Activated CD4-positive, alpha-beta T cell treated with anti-CD3 and anti-CD28 coated beads for 1 hour (primary cell): Measurements from ENCODE around the gene GALNT7.

Experiments used
- DNase-seq: peaks from one replicate; pipeline ENCODE4 v3.0.0-alpha.2; 2020

The GALNT7 gene

DNA sequence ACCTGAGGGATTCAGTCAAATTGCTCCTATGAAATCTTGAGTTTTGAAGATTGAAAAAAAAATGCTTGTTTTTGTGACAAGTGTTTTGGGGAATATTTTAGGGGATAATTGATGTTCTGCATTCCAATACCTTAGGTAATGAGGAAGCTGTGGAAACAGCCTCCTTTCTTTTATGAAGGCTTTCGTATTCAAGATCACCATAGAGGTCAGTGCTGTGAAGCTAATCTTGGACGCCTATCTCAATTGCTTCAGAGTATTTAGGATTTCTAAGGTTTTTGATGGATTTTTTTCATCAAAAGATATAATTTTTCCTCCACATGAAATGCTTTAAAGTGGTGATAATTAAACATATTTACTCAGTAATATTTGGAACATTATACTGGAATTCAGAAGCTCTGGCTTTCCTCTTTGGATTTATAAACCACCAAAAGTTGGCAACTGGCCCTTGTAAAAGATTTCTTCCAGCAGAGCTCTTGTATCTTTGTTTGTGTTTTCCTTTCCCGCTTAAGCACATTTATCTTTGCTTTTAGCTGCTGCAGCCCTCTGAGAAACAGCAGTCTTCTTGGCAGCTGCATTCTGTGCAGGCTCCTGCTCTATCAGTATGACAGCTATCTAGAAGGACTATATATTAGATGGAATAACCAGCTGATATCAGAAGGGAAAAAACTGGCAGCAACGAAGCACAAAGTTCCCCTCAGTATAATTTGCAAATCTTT, 101.9 kb downstream of the GALNT7 start:
- DNase-seq, result no peak

DNA sequence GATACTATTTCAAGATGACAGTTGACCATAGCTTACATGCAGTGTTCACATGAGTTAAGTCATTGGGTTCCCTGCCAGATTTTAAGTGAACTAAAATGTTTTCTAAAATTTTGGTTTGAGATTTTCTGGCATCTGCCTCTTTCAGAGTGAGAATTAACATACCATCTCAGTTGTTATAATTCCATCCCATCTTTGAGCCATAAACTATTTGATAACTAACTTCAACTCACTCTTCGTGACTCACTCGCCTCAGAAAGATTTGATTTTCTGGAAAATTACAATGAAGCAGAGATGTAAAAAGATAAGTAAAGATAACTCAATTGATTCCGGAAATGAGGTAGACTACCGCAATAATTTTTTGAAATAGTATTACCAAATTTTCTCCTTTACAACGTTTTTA, 103.7 kb downstream of the GALNT7 start:
- DNase-seq, result no peak

DNA sequence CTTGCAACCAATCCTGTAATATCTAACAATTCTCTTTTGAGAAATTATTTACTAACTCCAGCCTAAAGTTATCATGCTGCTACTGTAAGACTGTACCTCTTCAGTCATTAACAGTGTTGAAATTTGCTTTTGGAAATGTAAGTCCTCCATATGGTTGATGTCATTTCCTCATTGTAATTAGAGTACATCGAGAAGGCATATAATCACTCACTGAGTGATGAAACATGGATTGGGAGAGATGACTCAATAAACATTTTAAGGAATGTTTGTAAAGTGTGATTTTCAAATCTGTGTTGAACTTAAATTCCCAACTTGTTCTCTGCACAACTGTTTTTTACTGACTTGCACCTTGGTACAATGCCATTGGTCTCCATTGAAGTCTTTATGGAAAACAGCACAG, 104.4 kb downstream of the GALNT7 start:
- DNase-seq, result no peak

DNA sequence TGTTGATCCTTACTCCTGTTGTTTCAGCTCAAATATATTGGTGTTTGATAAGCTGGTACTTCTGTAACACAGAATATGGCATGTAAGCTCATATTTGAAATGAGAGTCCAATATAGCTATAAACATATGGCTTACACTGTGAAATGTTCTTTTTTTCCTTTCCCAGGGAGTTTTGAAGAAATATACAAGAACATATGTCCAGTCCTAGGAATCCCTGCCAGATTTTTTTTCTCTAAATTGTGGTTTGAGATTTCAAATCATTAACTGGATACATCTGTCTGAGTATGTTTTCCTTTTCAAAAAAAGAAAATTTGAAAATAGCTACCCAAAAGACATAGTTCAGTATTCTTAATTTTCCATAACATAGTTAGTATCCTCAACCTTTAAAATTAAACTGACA, 105.3 kb downstream of the GALNT7 start:
- no peak for DNase-seq

DNA sequence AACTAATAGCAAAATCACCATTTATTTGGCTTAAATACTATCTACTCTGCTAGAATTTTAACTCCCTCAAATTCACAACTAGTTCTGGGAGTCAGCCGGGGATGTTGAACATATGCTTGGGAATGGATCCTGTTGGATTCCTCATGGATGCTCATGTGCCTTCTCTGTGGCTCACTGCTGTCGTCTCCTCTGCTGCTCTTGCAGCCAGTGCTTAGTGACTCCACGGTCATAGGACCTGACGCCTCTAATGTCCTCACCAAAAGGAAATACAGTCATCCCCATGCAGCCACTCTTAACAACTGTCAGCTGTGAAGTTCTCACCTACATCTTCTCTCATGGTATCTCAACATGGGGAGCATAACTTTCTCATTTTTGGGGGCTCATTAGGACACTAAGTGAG, 106.1 kb downstream of the GALNT7 start:
- no peak for DNase-seq

GRCh38 chr4:173275150-173275549, 106.5 kb downstream of the GALNT7 start:
- DNase-seq, result no peak

- no peak for DNase-seq
Measured at GRCh38 chr4:173277340-173277739, 108.7 kb downstream of the GALNT7 start.

- no peak for DNase-seq
Measured at GRCh38 chr4:173280998-173281397, 112.4 kb downstream of the GALNT7 start.

DNA sequence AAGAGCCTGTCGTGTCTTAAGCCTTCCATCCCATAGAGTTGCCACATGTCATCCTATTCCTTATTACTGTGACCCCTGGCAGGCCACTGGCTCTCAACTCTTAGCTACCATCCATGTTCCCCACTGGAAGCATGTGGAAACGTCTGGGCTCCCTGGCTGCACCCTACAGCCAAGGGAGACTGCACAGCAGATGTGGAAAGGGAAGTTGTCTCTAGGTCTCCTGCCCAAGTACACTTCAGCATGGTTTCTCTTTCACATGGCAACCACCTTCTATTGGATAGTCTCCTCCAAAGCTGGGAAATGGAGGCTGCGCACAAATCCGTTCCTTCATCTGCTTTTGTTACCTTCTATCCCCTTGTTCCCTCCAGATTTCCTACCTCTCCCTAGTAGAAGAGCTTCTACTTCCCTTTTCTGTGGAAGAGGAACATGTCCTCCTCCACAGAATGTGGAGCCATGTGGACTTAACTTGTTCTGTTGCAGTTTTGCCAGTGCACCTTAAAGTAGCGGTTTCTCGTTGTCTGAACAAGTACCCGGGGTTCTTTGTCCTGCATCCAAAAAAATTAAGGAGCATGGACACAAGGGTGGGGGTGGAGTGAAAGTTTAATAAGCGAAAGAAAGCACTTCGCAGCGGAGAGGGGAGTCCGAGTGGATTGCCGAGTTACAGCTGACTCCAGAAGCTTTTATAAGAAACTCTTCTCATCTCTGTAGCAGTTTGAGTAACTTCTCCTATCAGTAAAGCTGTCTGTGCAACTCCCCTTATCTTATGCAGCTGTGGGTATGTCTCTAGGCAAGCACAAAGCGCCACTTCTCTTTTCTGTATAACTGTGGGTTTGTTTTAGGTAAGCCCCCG, 113.0 kb downstream of the GALNT7 start:
- DNase-seq, result no peak

- DNase-seq, result no peak
Measured at GRCh38 chr4:173282256-173282562, 113.6 kb downstream of the GALNT7 start.

DNA sequence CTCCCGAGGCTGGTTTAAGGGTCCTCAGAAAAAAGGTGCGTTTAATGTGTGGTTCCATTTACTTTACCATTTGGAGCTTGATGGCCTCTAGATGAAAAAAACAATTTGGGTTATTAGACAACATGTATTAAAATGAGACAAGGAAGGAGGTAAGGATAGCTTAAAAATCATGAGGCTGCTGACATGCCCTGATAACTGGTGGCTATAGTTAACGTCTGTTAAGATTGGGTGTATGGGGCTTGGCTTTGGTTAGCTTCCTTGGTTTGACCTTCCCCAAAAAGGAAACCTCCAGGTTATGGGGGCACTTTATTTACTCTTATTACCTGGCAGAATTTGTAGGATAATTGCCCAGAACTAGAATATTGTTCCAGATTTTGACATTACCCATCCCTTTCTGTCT, 114.0 kb downstream of the GALNT7 start:
- DNase-seq, result no peak

GRCh38 chr4:173284463-173284862, 115.9 kb downstream of the GALNT7 start:
- DNase-seq, result no peak

DNA sequence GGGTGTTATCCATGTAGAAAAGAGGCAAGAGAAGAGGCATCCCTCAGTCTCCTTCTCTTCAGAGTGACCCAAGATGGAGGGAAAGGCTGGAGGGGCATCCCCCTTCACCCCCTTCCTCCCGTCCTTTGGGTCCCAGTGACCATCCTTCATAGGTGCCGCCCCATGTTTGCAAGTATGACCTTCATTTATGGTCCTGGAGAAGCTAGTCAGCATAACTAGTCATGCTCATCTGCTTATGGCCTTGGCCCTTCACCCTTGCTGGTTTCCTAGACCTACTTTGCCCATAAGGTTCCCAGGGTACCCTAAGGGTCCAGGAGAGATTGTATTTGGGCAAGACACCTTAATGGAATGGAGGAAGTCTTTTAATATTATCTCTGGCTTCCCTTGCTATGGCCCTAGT, 118.9 kb downstream of the GALNT7 start:
- no peak for DNase-seq

DNA sequence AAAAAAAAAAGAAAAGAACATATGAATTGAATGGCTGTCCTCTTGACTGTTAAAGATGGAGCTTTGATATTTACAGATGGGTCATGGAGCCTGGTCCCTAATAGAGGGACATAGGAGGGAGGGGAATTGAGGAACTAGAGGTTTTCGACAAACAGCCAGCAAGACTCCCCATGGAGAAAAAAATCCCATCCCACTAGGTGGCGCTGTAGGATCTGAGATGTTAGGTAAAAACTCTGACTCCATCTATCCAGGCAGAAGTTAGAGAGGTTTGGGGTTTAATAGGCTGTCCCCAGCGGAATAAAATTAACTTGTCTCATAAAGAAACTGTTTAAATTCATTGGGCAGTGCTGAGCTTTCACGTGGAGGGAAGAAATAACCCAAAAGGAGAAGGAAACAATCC, 119.7 kb downstream of the GALNT7 start:
- DNase-seq, result peak; percentile 43

GRCh38 chr4:173288698-173289352, 120.2 kb downstream of the GALNT7 start:
- no peak for DNase-seq

DNA sequence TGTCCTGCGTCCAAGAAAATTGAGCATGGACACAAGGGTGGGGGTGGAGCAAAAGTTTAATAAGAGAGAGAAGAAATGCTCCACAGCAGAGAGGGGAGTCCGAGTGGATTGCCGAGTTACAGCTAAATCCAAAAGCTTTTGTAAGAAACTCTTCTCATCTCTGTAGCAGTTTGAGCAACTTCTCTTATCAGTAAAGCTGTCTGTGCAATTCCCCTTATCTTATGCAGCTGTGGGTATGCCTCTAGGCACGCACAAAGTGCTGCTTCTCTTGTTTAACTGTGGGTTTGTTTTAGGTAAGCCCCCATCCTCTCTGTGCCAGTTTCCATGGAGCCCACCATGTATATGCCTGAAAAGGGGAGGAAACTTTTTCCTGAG, 120.7 kb downstream of the GALNT7 start:
- DNase-seq, result no peak

- DNase-seq, result no peak
Measured at GRCh38 chr4:173291899-173292298, 123.3 kb downstream of the GALNT7 start.

GRCh38 chr4:173293663-173294062, 125.1 kb downstream of the GALNT7 start:
- no peak for DNase-seq

- no peak for DNase-seq
Measured at GRCh38 chr4:173294444-173294843, 125.8 kb downstream of the GALNT7 start.

- no peak for DNase-seq
Measured at GRCh38 chr4:173301518-173302201, 133.0 kb downstream of the GALNT7 start.

DNA sequence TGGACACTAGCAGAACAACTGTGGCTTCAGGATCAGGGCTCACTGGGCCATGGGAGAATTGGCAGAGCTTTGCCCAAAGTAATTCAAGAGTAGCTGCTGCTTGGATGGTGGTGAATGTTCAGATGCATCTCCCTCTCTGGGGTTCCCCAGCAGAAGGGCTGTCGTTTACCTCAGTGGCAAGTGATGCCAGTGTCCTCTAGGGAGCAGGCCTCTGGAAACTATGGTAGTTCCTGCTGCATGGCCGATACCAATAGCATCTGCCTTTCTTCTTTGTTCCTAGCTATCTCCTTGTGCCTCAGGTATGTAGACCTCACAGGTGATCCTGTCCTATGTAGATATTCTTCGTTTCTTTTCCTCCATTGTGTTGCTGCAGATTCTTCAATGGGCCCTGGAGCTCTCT, 139.2 kb downstream of the GALNT7 start:
- DNase-seq, result no peak

DNA sequence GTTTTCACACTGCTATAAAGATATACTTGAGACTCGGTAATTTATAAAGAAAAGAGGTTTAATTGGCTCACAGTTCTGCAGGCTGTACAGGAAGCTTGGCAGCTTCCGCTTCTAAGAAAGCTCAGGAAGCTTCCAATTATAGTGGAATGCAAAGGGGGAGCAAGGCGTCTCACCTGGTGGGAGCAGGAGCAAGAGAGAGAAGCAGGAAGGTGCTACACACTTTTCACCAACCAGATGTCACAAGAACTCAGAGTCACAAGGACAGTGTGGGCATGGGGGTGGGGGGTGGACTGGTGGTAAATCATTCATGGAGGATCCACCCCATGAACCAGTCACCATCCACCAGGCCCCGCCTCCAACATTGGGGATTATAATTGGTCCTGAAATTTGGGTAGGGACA, 142.8 kb downstream of the GALNT7 start:
- no peak for DNase-seq

GRCh38 chr4:173314715-173315114, 146.1 kb downstream of the GALNT7 start:
- no peak for DNase-seq

DNA sequence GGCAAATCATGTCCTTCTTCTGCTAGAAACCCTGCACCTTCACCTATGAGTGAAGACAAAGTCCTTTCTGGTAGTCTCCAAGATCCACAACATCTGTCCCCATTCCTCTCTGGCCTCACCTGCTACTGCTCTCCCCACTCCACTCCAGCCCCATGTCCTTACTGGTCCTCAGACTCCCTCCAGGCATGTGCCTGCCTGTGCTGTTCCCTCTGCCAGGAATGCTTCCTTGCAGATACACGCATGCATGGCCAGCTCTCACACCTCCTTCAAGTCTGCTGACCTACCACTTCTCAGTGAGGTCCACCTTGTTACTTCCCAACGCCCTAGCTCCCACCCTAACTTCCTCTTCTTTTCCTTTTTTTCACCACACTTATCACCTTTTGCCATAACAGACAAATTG, 147.4 kb downstream of the GALNT7 start:
- DNase-seq, result no peak
